GM12891 (cell line): ENCODE data around the gene CTNNA1.

Experiments used
- POLR2A ChIP-seq: IDR thresholded peaks from 2 replicates; pipeline ENCODE4 v1.6.1; 2011; ENCODE audit warnings: low read depth, low read length, control low read depth
- POLR2AphosphoS5 ChIP-seq: IDR thresholded peaks from 2 replicates; pipeline ENCODE4 v1.6.1; 2011; ENCODE audit warnings: low read depth, low read length, control low read depth

GRCh38 chr5:138844125-138844461, 90.9 kb downstream of the CTNNA1 start:
- TF ChIP-seq POLR2AphosphoS5 (no peak), POLR2A (no peak)
